Heart left ventricle (tissue), 16 donors: ENCODE data around the gene GRIA1. TPM values are rescaled to one million over a fixed set of nuclear protein-coding genes. Genes with fewer than 3 reads are reported as not detected.

ENCODE experiments used
- ATAC-seq, 4 donors: fragments of 200-7000 bp; cut with Tn5 transposase; one replicate each; pipeline ENCODE4 v1.9.1; 2020 to 2022; ENCODE audit warnings: moderate library complexity in 4 of 4, mild to moderate bottlenecking in 3 of 4, moderate number of reproducible peaks in 1 of 4
- DNase-seq, 5 donors: peaks; one replicate each; pipeline ENCODE4 v3.0.0-alpha.2; 2020
- H3K27ac ChIP-seq, 12 donors: fragments of 200-600 bp; sonication (generic) in 4 of 12; one replicate each; pipeline versions ENCODE4 v1.5.0 to v1.8.0; 2016 to 2022; ENCODE audit warnings: mild to moderate bottlenecking in 2 of 12
- H3K27me3 ChIP-seq, 9 donors: fragments of 200-600 bp; sonication (generic) in 2 of 9; one replicate each; pipeline versions ENCODE4 v1.5.1 to v1.8.0; 2016 to 2022; ENCODE audit warnings: mild to moderate bottlenecking in 3 of 9
- H3K36me3 ChIP-seq, 9 donors: fragments of 200-600 bp; sonication (generic) in 2 of 9; one replicate each; pipeline versions ENCODE4 v1.5.0 to v1.8.0; 2018 to 2022; ENCODE audit warnings: mild to moderate bottlenecking in 2 of 9
- H3K4me1 ChIP-seq, 12 donors: fragments of 200-600 bp; sonication (generic) in 4 of 12; one replicate each; pipeline versions ENCODE4 v1.5.0 to v1.8.0; 2016 to 2022; ENCODE audit warnings: mild to moderate bottlenecking in 3 of 12
- H3K4me3 ChIP-seq, 12 donors: fragments of 200-600 bp; sonication (generic) in 4 of 12; one replicate each; pipeline versions ENCODE4 v1.5.0 to v1.8.0; 2017 to 2022; ENCODE audit warnings: mild to moderate bottlenecking in 9 of 12, moderate library complexity in 4 of 12
- H3K9me3 ChIP-seq, 12 donors: fragments of 200-600 bp; sonication (generic) in 4 of 12; one replicate each; pipeline versions ENCODE4 v1.5.0 to v1.8.0; 2016 to 2022; ENCODE audit warnings: mild to moderate bottlenecking in 1 of 12
- POLR2A ChIP-seq, 2 donors: fragments of 450-650 bp; IDR thresholded peaks; one replicate each; pipeline ENCODE4 v1.6.1; 2017; ENCODE audit warnings: antibody characterized with exemption in 2 of 2, mild to moderate bottlenecking in 2 of 2, moderate library complexity in 2 of 2
- WGBS, 4 donors: extraction: QIAGEN DNeasy Blood & Tissue Kit in 2 of 4; methylation state at CpG; one replicate each; pipeline versions ENCODE4 v1.1.5 to v1.1.7; 2013 to 2018; 5-methylcytosine and 5-hydroxymethylcytosine counted together
- intact Hi-C, 10 donors: fragments of 100-400 bp; cut with DNase I; formaldehyde crosslinking; loops; one replicate each; pipeline versions ENCODE4 v1.11.1 to v1.14.2; 2022
- polyA plus RNA-seq, 2 donors: library from polyadenylated mRNA; stranded (reverse); fragments of 200-250 nt; gene quantifications; one replicate each; pipeline ENCODE4 v1.2.3, GENCODE V29; 2013
- total RNA-seq, 9 donors: library from RNA; depleted of rRNA in 2 of 9; stranded (reverse); fragments of >200 nt in 2 of 9; fragmentation: NEBNext Ultra II Directional in 3 of 9; extraction: Animal tissue kit (Norgen Biotek cat#: 25700) in 3 of 9; gene quantifications; one replicate each; pipeline versions ENCODE4 v1.1.0 to v1.2.4, GENCODE V29; 2016 to 2023
- TF ChIP-seq, protein P1 (sequence below), 12 donors: fragments of 200-600 bp; sonication (generic) in 4 of 12; IDR thresholded peaks; one replicate each; pipeline versions ENCODE4 v1.5.0 to v1.8.0; 2018 to 2022; ENCODE audit warnings: antibody characterized with exemption in 12 of 12, mild to moderate bottlenecking in 5 of 12
- donor health status: ischemic (EF 13 %, LVEDD 7.1; RV severe dilation, severe dysfunction).
- donor health status: healthy with polysubstance abuse.
- donor health status: DM: no; HTN: yes; CAD: no.
- donor health status: DM: no; HTN: no; CAD: no.
- donor health status: ischemic (EF 25% LVEDD 6.9; RV normal size, moderate dysfunction).
- donor health status: ischemic (EF 25% LVEDD 5.7; RV mildly dilated, moderate dysfunction).
- donor health status: healthy.
- donor health status: DM: yes; HTN: yes; CAD: no.
- donor health status: ischemic (EF 35%, LVEDD 5.7; RV mildly dilated, moderate dysfunction).
- donor health status: nonischemic (EF 11% LVEDD 7.7; RV severe dilation, severe dysfunction).
- donor health status: DM: yes; HTN: yes; CAD: no.
- donor health status: PGD.
- donor health status: ischemic (EF 29% LVEDD 5.4; RV normal size, mild dysfunction).
- donor health status: nonischemic (EF 23%, LVEDD 6.1; RV moderate dilation, normal function).

The GRIA1 gene
- total and polyA plus RNA-seq, 11 donors, result 0.07 to 1.5 (median 0.37) TPM; not detected in 3

DNA sequence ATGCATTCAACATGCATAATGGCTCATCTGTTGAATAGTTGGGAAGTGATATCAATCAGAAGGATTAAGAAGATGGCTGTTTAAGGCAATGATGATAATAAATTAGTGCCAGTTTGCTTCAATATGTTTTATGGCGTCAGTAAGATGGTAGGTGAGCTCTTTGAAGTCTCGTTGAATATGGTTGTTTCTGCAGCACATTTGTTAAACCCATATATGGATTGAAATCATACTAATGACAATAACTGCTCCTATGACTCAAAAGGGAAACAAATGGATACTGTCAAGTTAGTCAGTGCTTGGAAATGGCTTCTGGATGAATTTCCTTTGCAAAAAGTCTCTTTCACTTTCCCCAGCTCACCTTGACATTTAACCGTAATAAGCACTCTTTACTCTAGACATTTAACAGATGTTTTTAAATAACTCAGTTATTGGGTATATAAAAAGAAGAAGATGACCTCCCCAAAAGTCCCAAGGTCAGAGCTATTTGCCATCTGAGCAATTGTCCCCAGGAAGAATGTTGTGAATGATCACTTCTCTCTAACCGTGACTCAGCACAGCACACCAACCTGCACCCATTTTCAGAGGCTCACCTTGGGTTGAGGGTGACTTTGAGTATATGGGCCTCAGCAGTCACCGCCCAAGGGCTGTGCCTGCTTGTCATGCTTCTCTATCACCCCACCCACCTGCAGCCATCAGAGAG lies 133.4 kb downstream of the GRIA1 start:
- 73 to 86% (median 81%) methylated on average over 5 of the region's 5 CpGs for WGBS, 4 donors
- intact Hi-C loops, result no loop called here
- Histone ChIP-seq H3K9me3 (no peaks in the 10 kb centered on the region), H3K36me3 (no peaks in the 10 kb centered on the region), H3K4me1 (peaks cover 0 to 30% (median 13%) of the 10 kb centered on the region in 12 donors), H3K4me3 (no peak overlapping the region), H3K27ac (no peak overlapping the region), H3K27me3 (no peaks in the 10 kb centered on the region)
- no peak for DNase-seq
- no peak for ATAC-seq
- no peak for TF ChIP-seq POLR2A (IDR thresholded peaks at IDR 0.05)
- TF ChIP-seq, protein P1, sequence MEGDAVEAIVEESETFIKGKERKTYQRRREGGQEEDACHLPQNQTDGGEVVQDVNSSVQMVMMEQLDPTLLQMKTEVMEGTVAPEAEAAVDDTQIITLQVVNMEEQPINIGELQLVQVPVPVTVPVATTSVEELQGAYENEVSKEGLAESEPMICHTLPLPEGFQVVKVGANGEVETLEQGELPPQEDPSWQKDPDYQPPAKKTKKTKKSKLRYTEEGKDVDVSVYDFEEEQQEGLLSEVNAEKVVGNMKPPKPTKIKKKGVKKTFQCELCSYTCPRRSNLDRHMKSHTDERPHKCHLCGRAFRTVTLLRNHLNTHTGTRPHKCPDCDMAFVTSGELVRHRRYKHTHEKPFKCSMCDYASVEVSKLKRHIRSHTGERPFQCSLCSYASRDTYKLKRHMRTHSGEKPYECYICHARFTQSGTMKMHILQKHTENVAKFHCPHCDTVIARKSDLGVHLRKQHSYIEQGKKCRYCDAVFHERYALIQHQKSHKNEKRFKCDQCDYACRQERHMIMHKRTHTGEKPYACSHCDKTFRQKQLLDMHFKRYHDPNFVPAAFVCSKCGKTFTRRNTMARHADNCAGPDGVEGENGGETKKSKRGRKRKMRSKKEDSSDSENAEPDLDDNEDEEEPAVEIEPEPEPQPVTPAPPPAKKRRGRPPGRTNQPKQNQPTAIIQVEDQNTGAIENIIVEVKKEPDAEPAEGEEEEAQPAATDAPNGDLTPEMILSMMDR (IDR thresholded peaks at IDR 0.05), result no peak

DNA sequence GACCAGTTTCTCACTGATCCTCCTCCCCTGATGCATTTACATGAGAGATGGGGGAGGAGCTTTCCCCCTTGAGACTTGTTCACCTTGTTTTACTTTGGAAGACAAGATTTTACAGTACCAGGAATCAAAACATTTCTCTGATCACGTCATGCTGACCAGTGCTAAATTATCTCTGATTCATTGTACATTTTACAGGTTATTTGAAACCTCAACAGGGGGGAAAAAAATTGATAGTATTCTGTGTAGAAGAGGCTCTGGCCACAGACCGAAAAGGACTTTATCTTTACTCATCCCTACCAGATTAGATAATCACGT lies 133.9 kb downstream of the GRIA1 start:
- Histone ChIP-seq H3K9me3 (no peaks in the 10 kb centered on the region), H3K27ac (no peak overlapping the region), H3K27me3 (no peaks in the 10 kb centered on the region), H3K4me1 (peaks cover 0 to 35% (median 16%) of the 10 kb centered on the region in 12 donors), H3K36me3 (no peaks in the 10 kb centered on the region), H3K4me3 (no peak overlapping the region)
- 58 to 71% (median 67%) methylated on average over 3 of the region's 3 CpGs for WGBS, 4 donors
- intact Hi-C loops, result no loop called here
- TF ChIP-seq POLR2A (IDR thresholded peaks at IDR 0.05), result no peak
- TF ChIP-seq, protein P1 (IDR thresholded peaks at IDR 0.05), result no peak
- ATAC-seq, result no peak
- DNase-seq, result no peak

GRCh38 chr5:153625826-153626354 lies 135.4 kb downstream of the GRIA1 start:
- Histone ChIP-seq H3K9me3 (no peaks in the 10 kb centered on the region), H3K27me3 (no peaks in the 10 kb centered on the region), H3K4me3 (no peak overlapping the region), H3K36me3 (no peaks in the 10 kb centered on the region), H3K27ac (peak overlapping the region in 4 of 12 donors; percentile 12 to 58 (median 46)), H3K4me1 (peaks cover 0 to 38% (median 16%) of the 10 kb centered on the region in 12 donors)
- DNase-seq (no peak), ATAC-seq (no peak)
- 59 to 72% (median 67%) methylated on average over 7 of the region's 7 CpGs for WGBS, 4 donors
- intact Hi-C loops, result loop anchor here in 1 of 10 donors (5.0 kb wide), 1 partner anchor 124 kb away; no protein-coding TSS in a partner anchor
- TF ChIP-seq, protein P1 (IDR thresholded peaks at IDR 0.05), result no peak
- TF ChIP-seq POLR2A (IDR thresholded peaks at IDR 0.05), result no peak

GRCh38 chr5:153626836-153627235 lies 136.4 kb downstream of the GRIA1 start:
- WGBS, 4 donors, result 28 to 38% (median 32%) methylated on average over 2 of the region's 2 CpGs
- peak in 3 of 4 donors; percentile 54 to 72 (median 69) for ATAC-seq

More at GRCh38 chr5:153626836-153627235, 136.4 kb downstream of the GRIA1 start:
- Histone ChIP-seq H3K4me1 (peaks cover 0 to 38% (median 16%) of the 10 kb centered on the region in 12 donors), H3K36me3 (no peaks in the 10 kb centered on the region), H3K27ac (peak overlapping the region in 8 of 12 donors; percentile 9 to 79 (median 49)), H3K4me3 (no peak overlapping the region), H3K27me3 (no peaks in the 10 kb centered on the region), H3K9me3 (no peaks in the 10 kb centered on the region)
- DNase-seq, result no peak
- TF ChIP-seq, protein P1 (IDR thresholded peaks at IDR 0.05), result no peak
- no peak for TF ChIP-seq POLR2A (IDR thresholded peaks at IDR 0.05)
- intact Hi-C loops, result loop anchor here in 1 of 10 donors (5.0 kb wide), 1 partner anchor 125 kb away; no protein-coding TSS in a partner anchor
